ENCODE data around the gene CES1. TPM values are rescaled to one million over a fixed set of nuclear protein-coding genes. Genes with fewer than 3 reads are reported as not detected.

Gene CES1
- total and polyA plus RNA-seq, 2 of the 8 experiments (the other 6 are each of a cell fraction or from before 2014, with no cell fraction given), result 0.91 to 1.2 TPM

DNA sequence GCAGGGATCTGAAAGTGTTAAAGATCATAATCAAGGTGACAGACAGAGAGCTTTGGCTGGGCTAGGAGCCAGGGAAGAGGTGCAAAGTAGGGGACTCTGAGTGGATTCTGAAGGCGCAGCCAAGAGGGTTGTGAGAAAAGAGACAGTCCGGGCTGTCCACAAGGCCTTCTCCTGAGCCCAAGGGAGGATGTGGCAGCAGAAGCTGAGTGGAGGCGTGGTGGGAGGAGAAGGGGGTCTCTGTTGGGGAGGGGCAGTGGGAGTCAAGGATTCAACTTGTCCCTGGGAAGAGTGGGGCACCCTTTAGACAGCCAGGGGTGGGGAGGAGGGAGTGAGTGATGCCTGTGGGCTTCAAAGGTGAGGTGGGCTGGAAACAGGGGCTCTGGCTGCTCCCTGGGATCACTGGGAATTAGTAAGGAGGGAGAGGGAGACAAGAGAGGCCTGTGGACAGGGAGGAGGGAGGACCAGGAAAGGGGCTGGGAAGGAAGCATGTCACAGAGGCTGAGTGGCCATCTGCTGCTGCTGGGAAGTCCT is 10.6 kb downstream of the CES1 start (continued):
- TF ChIP-seq YY1 (IDR thresholded peaks at IDR 0.05; ENCODE audit: low read depth, low read length), result no peak
- TF ChIP-seq SP4 (IDR thresholded peaks at IDR 0.05; ENCODE audit: low read length), result no peak
- TF ChIP-seq RFX5 (IDR thresholded peaks at IDR 0.05; ENCODE audit: borderline replicate concordance, low read depth, low read length), result no peak
- no peak for TF ChIP-seq FOSL1 (IDR thresholded peaks at IDR 0.05; ENCODE audit: insufficient read depth, low read depth, low read length)
- TF ChIP-seq POU5F1 (IDR thresholded peaks at IDR 0.05; ENCODE audit: low read depth, low read length), result no peak

Measured in H1 (cell line).